Right lobe of liver (tissue), 6 donors: Measurements from ENCODE around the gene HPS3. TPM values are rescaled to one million over a fixed set of nuclear protein-coding genes. Genes with fewer than 3 reads are reported as not detected.

Source experiments
- ATAC-seq, 4 donors: fragments of 200-7000 bp; cut with Tn5 transposase; one replicate each; pipeline ENCODE4 v1.9.1; 2020; ENCODE audit warnings: mild to moderate bottlenecking in 4 of 4, moderate library complexity in 4 of 4
- DNase-seq, 3 donors: peaks; one replicate each; pipeline ENCODE4 v3.0.0-alpha.2; 2020
- H3K27ac ChIP-seq, 3 donors: fragments of 200-600 bp; one replicate each; pipeline ENCODE4 v1.8.0; 2022
- H3K27me3 ChIP-seq, 2 donors: fragments of 200-600 bp; one replicate each; pipeline ENCODE4 v1.8.0; 2022
- H3K36me3 ChIP-seq, 4 donors: fragments of 200-600 bp; sonication (generic) in 1 of 4; one replicate each; pipeline versions ENCODE4 v1.5.1 to v1.8.0; 2017 to 2022; ENCODE audit warnings: control low read depth in 1 of 4
- H3K4me1 ChIP-seq, 4 donors: fragments of 200-600 bp; sonication (generic) in 1 of 4; one replicate each; pipeline versions ENCODE4 v1.5.1 to v1.8.0; 2017 to 2022; ENCODE audit warnings: control low read depth in 1 of 4
- H3K4me3 ChIP-seq, 3 donors: fragments of 200-600 bp; one replicate each; pipeline ENCODE4 v1.8.0; 2022
- H3K9me3 ChIP-seq, 4 donors: fragments of 200-600 bp; sonication (generic) in 1 of 4; one replicate each; pipeline versions ENCODE4 v1.5.1 to v1.8.0; 2017 to 2022; ENCODE audit warnings: control low read depth in 1 of 4
- POLR2A ChIP-seq: fragments of 450-650 bp; IDR thresholded peaks from one replicate; pipeline ENCODE4 v1.6.1; 2017; ENCODE audit warnings: antibody characterized with exemption, mild to moderate bottlenecking
- WGBS: methylation state at CpG from one replicate; pipeline ENCODE4 v1.1.6; 2018; ENCODE audit warnings: low coverage, low lambda C conversion rate; ENCODE audit not compliant: insufficient coverage; ENCODE audit errors: missing lambda C conversion rate; 5-methylcytosine and 5-hydroxymethylcytosine counted together
- intact Hi-C, 2 donors: fragments of 100-400 bp; cut with DNase I; formaldehyde crosslinking; loops; one replicate each; pipeline versions ENCODE4 v1.11.2 to v1.14.1; 2022
- total RNA-seq, 6 experiments: library from RNA; depleted of rRNA in 2 of 6; stranded (reverse); fragments of >200 nt in 2 of 6; fragmentation: NEBNext Ultra II Directional in 3 of 6; extraction: Animal tissue kit (Norgen Biotek cat#: 25700) in 3 of 6; gene quantifications; one replicate each; pipeline versions ENCODE4 v1.1.0 to v1.2.4, GENCODE V29; 2016 to 2023
- TF ChIP-seq, protein P1 (sequence below), 4 donors: fragments of 200-600 bp in 3 of 4; fragments of 450-650 bp in 1 of 4; IDR thresholded peaks; one replicate each; pipeline versions ENCODE4 v1.5.1 to v1.8.0; 2016 to 2022; ENCODE audit warnings: antibody characterized with exemption in 4 of 4, mild to moderate bottlenecking in 2 of 4
- donor health status: DM: no; HTN: yes; CAD: no.
- donor health status: DM: no; HTN: no; CAD: no.
- donor health status: DM: no; HTN: no; CAD: no.
- donor health status: DM: no; HTN: yes; CAD: no.
- donor health status: DM: no; HTN: yes; CAD: no.

HPS3 gene
- total RNA-seq, 6 experiments from 2014 or later = 4.2 to 8.5 (median 6.3) TPM

DNA sequence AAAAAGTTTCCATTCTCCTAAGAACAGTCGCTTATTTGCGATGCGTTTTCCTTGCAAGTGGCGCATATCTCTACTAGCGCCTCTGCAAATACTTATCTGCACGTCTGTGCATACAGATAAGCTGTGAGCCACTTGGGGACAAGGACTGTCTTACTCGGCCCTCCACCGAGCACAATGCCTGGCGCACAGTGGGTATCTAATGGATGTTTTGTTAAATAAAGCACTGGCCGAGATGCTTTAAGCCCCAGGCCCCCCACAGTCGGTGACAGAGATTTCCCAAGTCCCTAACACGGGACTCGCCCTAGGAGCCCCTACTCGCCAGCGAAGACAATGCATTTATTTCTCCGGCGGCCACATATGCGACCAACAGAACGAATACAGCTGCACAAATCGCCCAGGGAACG, 43.6 kb upstream of the HPS3 start:
- H3K36me3 ChIP-seq = no peaks in the 10 kb centered on the region
- no peak for TF ChIP-seq POLR2A
- TF ChIP-seq, protein P1, sequence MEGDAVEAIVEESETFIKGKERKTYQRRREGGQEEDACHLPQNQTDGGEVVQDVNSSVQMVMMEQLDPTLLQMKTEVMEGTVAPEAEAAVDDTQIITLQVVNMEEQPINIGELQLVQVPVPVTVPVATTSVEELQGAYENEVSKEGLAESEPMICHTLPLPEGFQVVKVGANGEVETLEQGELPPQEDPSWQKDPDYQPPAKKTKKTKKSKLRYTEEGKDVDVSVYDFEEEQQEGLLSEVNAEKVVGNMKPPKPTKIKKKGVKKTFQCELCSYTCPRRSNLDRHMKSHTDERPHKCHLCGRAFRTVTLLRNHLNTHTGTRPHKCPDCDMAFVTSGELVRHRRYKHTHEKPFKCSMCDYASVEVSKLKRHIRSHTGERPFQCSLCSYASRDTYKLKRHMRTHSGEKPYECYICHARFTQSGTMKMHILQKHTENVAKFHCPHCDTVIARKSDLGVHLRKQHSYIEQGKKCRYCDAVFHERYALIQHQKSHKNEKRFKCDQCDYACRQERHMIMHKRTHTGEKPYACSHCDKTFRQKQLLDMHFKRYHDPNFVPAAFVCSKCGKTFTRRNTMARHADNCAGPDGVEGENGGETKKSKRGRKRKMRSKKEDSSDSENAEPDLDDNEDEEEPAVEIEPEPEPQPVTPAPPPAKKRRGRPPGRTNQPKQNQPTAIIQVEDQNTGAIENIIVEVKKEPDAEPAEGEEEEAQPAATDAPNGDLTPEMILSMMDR (IDR thresholded peaks at IDR 0.05) = no peak
- H3K4me3 ChIP-seq = peak overlapping the region; percentile 64 to 73 (median 68)
- peak overlapping the region; percentile 15 to 40 (median 32) for H3K27ac ChIP-seq
- H3K27me3 ChIP-seq = no peaks in the 10 kb centered on the region
- no peaks in the 10 kb centered on the region for H3K9me3 ChIP-seq
- H3K4me1 ChIP-seq = peaks cover 0 to 8% (median 0%) of the 10 kb centered on the region in 4 donors
- intact Hi-C loops = no loop called here
- peak; percentile 46 to 59 (median 56) for ATAC-seq
- DNase-seq = no peak
- 0% methylated on average over 11 of the region's 21 CpGs for WGBS

DNA sequence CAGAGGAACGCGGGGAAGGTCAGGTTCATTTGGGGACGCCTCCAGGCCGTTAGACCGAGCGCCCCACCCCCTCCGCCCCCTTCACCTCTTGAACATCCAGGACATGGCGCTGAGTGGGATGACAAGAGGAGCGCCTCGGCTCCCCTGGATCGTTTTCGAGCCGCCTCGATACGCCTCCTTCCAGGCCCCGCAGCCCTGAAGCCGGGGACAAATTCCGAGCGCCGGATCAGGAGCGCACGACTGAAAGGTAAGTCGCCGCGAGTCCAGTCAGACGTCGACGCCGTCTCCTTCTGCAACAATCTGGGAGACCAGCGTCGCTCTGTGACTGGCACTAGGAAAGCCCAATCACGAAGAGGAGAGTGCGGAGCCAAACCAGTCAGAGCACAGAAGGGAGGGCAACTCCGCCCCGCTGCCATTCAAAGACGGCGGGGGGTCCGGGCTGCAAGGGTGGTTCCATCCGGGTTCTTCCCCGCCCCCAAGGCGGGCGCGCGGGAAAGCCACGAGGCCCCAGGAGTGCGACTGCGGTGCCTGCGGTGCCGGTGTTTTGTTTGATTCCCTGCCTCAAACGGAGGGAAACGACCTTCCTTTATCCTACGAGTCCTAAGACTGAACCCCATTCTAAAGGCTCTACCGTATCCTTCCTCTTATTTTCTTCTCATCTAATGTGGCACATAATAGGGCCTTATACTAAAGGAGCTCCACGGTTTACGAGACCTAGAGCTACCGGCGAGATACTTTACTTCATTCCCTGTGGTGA, 43.0 kb upstream of the HPS3 start, which contains the start of gene HLTF:
TSS of gene HLTF (minus strand) at position 302 of the 757 bp plus-strand sequence. CDS start at position 105, 197 bp downstream.
- intact Hi-C loops = no loop called here
- H3K9me3 ChIP-seq = no peaks in the 10 kb centered on the region
- DNase-seq = peak; percentile 92 to 96 (median 93)
- peak; percentile 99 to 100 (median 99) for ATAC-seq
- H3K4me1 ChIP-seq = peaks cover 0 to 8% (median 0%) of the 10 kb centered on the region in 4 donors
- peak within 1 kb of the TSS; percentile 64 to 73 (median 68) for H3K4me3 ChIP-seq
- no peaks in the 10 kb centered on the region for H3K36me3 ChIP-seq
- WGBS = 27% methylated on average over 11 of the region's 57 CpGs
- peak within 1 kb of the TSS; percentile 15 to 40 (median 32) for H3K27ac ChIP-seq
- TF ChIP-seq, protein P1 (IDR thresholded peaks at IDR 0.05) = no peak
- TF ChIP-seq POLR2A = peak; percentile 28
- no peaks in the 10 kb centered on the region for H3K27me3 ChIP-seq

DNA sequence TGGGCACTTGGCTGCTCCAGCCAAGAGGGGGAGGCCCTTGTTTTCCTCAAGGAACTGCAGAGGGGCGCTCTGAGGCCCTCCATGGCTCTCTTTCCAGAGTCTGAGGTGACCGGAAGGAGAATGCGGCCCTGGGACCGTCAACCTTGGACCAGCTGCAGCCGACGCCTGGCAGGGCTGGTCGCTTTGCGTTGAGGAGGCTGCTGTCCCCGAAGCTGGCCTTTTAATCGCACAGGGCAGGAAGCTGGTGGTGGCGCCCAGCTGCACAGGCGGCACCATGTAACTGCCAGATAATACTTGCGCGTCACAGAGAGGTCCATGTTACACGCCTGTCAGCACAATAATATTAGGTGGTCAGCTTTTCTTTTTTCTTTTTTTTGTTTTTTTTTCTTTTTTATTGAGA, 42.2 kb upstream of the HPS3 start:
- no peaks in the 10 kb centered on the region for H3K27me3 ChIP-seq
- TF ChIP-seq, protein P1 (IDR thresholded peaks at IDR 0.05) = no peak
- TF ChIP-seq POLR2A = no peak
- DNase-seq (no peak), ATAC-seq (no peak)
- intact Hi-C loops = no loop called here
- H3K4me1 ChIP-seq = peaks cover 0 to 8% (median 0%) of the 10 kb centered on the region in 4 donors
- WGBS = 98% methylated on average over 6 of the region's 15 CpGs
- no peak overlapping the region for H3K4me3 ChIP-seq
- no peaks in the 10 kb centered on the region for H3K36me3 ChIP-seq
- no peaks in the 10 kb centered on the region for H3K9me3 ChIP-seq
- no peak overlapping the region for H3K27ac ChIP-seq

DNA sequence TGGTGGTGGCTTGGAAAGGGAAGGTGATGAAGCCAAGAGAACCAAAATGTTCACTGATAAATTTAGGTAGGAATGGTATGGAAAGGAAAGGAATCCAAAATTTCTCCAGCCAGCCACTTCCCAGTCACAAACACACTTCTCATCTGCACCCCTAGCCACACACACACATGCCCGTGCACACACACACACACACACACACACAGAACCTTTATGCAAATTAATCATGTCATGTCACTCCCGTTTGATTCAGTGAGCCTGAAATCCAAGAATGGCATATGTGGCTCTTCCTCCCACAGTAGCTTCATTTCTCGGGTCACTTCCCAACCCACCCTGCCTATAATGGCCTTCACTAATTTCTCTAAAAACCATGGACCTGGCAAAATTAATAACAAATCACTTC, 40.0 kb upstream of the HPS3 start:
- H3K27me3 ChIP-seq = no peaks in the 10 kb centered on the region
- H3K36me3 ChIP-seq = no peaks in the 10 kb centered on the region
- TF ChIP-seq, protein P1 (IDR thresholded peaks at IDR 0.05) = no peak
- TF ChIP-seq POLR2A = no peak
- H3K4me1 ChIP-seq = peaks cover 0 to 8% (median 0%) of the 10 kb centered on the region in 4 donors
- H3K4me3 ChIP-seq = no peak overlapping the region
- intact Hi-C loops = no loop called here
- DNase-seq (no peak), ATAC-seq (no peak)
- no peaks in the 10 kb centered on the region for H3K9me3 ChIP-seq
- 60% methylated on average over 3 of the region's 3 CpGs for WGBS
- H3K27ac ChIP-seq = no peak overlapping the region
